ENCODE results near the gene CLEC11A. TPM values are rescaled to one million over a fixed set of nuclear protein-coding genes. Genes with fewer than 3 reads are reported as not detected.
A peak's percentile ranks its signal among the peaks of the same experiment; 100 is the strongest.

CLEC11A gene
- polyA plus RNA-seq, 2 of the 4 experiments (the other 2 are of a cell fraction): 1.5 to 6.2 TPM

DNA sequence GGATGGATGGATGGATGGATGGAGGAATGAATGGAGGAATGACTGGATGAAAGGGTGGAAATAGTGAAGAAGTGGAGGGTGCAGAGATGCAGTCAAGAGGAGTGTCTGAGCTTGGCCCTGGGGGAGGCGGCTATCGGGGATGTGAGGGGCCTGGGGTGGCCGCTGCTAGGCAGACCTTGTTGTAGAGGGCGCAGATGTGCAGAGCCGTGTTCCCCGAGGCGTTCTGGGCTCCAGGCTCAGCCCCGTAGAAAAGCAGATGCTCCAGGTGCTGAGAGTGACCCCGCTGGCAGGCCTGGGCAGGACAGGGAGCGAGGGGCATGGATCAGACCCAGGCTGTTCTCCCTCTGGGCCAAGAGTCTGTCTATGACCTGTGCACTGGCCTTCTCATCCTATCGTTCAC lies 12.0 kb upstream of the CLEC11A start:
- no peak overlapping the region for H3K27ac ChIP-seq
- ChIA-PET POLR2A (no interaction called here), CTCF (interaction anchor here (1.1 to 8.6 kb wide), 8 partner anchors 11 to 305 kb away, joined by 3 to 119 read pairs (median 4); partner anchors contain the start of genes CLEC11A and SHANK1)
- 41% methylated on average over 11 of the region's 11 CpGs for WGBS (ENCODE audit: missing lambda C conversion rate)
- FAIRE-seq: no peak
- TF ChIP-seq, protein P1, sequence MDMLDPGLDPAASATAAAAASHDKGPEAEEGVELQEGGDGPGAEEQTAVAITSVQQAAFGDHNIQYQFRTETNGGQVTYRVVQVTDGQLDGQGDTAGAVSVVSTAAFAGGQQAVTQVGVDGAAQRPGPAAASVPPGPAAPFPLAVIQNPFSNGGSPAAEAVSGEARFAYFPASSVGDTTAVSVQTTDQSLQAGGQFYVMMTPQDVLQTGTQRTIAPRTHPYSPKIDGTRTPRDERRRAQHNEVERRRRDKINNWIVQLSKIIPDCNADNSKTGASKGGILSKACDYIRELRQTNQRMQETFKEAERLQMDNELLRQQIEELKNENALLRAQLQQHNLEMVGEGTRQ (IDR thresholded peaks at IDR 0.05): no peak
- TF ChIP-seq HEYL (CRISPR knock-in tag; IDR thresholded peaks at IDR 0.05) (no peak), CEBPB (IDR thresholded peaks at IDR 0.05) (no peak), MYC (IDR thresholded peaks at IDR 0.05; ENCODE audit: borderline replicate concordance, low read length) (no peak), ESRRA (IDR thresholded peaks at IDR 0.05; ENCODE audit: borderline replicate concordance, low read length) (no peak), TFCP2L1 (CRISPR knock-in tag; IDR thresholded peaks at IDR 0.05) (no peak), RAD21 (conservative IDR thresholded peaks at IDR 0.05 in 1 of 2, IDR thresholded peaks at IDR 0.05 in 1 of 2) (no peak), KDM1A (IDR thresholded peaks at IDR 0.05; ENCODE audit: low read depth) (no peak), EHMT2 (IDR thresholded peaks at IDR 0.05; ENCODE audit: low read depth) (no peak), NR3C1 (IDR thresholded peaks at IDR 0.05) (no peak), FOSL2 (IDR thresholded peaks at IDR 0.05) (no peak), FOSL2 (CRISPR knock-in tag; IDR thresholded peaks at IDR 0.05) (no peak)
- TF ChIP-seq, protein P2, sequence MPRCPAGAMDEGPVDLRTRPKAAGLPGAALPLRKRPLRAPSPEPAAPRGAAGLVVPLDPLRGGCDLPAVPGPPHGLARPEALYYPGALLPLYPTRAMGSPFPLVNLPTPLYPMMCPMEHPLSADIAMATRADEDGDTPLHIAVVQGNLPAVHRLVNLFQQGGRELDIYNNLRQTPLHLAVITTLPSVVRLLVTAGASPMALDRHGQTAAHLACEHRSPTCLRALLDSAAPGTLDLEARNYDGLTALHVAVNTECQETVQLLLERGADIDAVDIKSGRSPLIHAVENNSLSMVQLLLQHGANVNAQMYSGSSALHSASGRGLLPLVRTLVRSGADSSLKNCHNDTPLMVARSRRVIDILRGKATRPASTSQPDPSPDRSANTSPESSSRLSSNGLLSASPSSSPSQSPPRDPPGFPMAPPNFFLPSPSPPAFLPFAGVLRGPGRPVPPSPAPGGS (IDR thresholded peaks at IDR 0.05): no peak
- TF ChIP-seq, protein P3, sequence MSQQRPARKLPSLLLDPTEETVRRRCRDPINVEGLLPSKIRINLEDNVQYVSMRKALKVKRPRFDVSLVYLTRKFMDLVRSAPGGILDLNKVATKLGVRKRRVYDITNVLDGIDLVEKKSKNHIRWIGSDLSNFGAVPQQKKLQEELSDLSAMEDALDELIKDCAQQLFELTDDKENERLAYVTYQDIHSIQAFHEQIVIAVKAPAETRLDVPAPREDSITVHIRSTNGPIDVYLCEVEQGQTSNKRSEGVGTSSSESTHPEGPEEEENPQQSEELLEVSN (IDR thresholded peaks at IDR 0.05; ENCODE audit: borderline replicate concordance, low read depth): no peak
- TF ChIP-seq, protein P4, sequence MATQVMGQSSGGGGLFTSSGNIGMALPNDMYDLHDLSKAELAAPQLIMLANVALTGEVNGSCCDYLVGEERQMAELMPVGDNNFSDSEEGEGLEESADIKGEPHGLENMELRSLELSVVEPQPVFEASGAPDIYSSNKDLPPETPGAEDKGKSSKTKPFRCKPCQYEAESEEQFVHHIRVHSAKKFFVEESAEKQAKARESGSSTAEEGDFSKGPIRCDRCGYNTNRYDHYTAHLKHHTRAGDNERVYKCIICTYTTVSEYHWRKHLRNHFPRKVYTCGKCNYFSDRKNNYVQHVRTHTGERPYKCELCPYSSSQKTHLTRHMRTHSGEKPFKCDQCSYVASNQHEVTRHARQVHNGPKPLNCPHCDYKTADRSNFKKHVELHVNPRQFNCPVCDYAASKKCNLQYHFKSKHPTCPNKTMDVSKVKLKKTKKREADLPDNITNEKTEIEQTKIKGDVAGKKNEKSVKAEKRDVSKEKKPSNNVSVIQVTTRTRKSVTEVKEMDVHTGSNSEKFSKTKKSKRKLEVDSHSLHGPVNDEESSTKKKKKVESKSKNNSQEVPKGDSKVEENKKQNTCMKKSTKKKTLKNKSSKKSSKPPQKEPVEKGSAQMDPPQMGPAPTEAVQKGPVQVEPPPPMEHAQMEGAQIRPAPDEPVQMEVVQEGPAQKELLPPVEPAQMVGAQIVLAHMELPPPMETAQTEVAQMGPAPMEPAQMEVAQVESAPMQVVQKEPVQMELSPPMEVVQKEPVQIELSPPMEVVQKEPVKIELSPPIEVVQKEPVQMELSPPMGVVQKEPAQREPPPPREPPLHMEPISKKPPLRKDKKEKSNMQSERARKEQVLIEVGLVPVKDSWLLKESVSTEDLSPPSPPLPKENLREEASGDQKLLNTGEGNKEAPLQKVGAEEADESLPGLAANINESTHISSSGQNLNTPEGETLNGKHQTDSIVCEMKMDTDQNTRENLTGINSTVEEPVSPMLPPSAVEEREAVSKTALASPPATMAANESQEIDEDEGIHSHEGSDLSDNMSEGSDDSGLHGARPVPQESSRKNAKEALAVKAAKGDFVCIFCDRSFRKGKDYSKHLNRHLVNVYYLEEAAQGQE (IDR thresholded peaks at IDR 0.05): no peak
- TF ChIP-seq, protein P5, sequence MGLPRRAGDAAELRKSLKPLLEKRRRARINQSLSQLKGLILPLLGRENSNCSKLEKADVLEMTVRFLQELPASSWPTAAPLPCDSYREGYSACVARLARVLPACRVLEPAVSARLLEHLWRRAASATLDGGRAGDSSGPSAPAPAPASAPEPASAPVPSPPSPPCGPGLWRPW (IDR thresholded peaks at IDR 0.05): no peak
- DNase-seq (ENCODE audit: low read depth in 1 of 2, low spot score in 1 of 2): no peak
- no peaks in the 10 kb centered on the region for H3K9me3 ChIP-seq
- no peak overlapping the region for H3K4me2 ChIP-seq
- peak; percentile 21 to 36; a peak in 3 of 6 replicates for ATAC-seq
- H3K4me1 ChIP-seq: no peaks in the 10 kb centered on the region
- H3K4me3 ChIP-seq: no peak overlapping the region

DNA sequence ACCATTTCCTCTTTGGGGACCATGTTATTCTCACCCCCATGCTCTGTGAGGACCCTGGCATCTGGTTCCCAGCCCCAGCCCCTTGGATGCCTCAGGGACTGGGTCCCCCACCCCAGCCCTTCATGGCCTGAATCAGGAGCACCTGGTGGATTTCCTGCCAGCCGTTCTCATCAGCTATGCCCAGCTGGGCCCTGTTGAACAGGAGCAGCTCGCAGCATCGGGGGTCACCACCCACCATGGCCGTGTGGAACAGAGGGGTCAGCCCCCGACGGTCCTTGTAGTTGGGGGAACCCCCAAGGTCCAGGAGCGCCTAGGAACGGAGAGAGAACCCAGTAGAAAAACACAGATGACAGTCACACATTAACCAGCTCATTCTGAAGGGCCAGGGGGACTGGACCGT lies 11.4 kb upstream of the CLEC11A start:
- POLR2A ChIA-PET: no interaction called here
- 3% methylated on average over 9 of the region's 9 CpGs for WGBS (ENCODE audit: missing lambda C conversion rate)
- H3K4me3 ChIP-seq: no peak overlapping the region
- H3K9me3 ChIP-seq: no peaks in the 10 kb centered on the region
- no peak overlapping the region for H3K27ac ChIP-seq
- ATAC-seq (no peak), FAIRE-seq (no peak), DNase-seq (ENCODE audit: low read depth in 1 of 2, low spot score in 1 of 2) (no peak)
- H3K4me1 ChIP-seq: no peaks in the 10 kb centered on the region
- TF ChIP-seq RNF2 (IDR thresholded peaks at IDR 0.05; ENCODE audit: borderline replicate concordance, low read depth) (no peak), ESRRA (IDR thresholded peaks at IDR 0.05; ENCODE audit: borderline replicate concordance, low read length) (no peak), RFX5 (IDR thresholded peaks at IDR 0.05) (no peak), POLR2A (IDR thresholded peaks at IDR 0.05; ENCODE audit: low read length) (no peak), ZFP36 (IDR thresholded peaks at IDR 0.05; ENCODE audit: borderline replicate concordance, partially characterized antibody) (no peak), MAFK (IDR thresholded peaks at IDR 0.05; ENCODE audit: partially characterized antibody) (no peak), NR3C1 (IDR thresholded peaks at IDR 0.05) (no peak), JUN (IDR thresholded peaks at IDR 0.05) (no peak), KDM5A (IDR thresholded peaks at IDR 0.05) (no peak), RAD21 (conservative IDR thresholded peaks at IDR 0.05 in 1 of 2, IDR thresholded peaks at IDR 0.05 in 1 of 2) (no peak), EP300 (IDR thresholded peaks at IDR 0.05) (no peak), HDAC2 (IDR thresholded peaks at IDR 0.05) (no peak), JUNB (IDR thresholded peaks at IDR 0.05) (no peak), RCOR1 (IDR thresholded peaks at IDR 0.05; ENCODE audit: low read depth, low read length) (no peak), TP53 (CRISPR knock-in tag; IDR thresholded peaks at IDR 0.05) (no peak), SMC3 (IDR thresholded peaks at IDR 0.05) (no peak)
- TF ChIP-seq, protein P6, sequence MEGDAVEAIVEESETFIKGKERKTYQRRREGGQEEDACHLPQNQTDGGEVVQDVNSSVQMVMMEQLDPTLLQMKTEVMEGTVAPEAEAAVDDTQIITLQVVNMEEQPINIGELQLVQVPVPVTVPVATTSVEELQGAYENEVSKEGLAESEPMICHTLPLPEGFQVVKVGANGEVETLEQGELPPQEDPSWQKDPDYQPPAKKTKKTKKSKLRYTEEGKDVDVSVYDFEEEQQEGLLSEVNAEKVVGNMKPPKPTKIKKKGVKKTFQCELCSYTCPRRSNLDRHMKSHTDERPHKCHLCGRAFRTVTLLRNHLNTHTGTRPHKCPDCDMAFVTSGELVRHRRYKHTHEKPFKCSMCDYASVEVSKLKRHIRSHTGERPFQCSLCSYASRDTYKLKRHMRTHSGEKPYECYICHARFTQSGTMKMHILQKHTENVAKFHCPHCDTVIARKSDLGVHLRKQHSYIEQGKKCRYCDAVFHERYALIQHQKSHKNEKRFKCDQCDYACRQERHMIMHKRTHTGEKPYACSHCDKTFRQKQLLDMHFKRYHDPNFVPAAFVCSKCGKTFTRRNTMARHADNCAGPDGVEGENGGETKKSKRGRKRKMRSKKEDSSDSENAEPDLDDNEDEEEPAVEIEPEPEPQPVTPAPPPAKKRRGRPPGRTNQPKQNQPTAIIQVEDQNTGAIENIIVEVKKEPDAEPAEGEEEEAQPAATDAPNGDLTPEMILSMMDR (IDR thresholded peaks at IDR 0.05): no peak
- CTCF ChIA-PET: interaction anchor here (1.1 to 8.6 kb wide), 7 partner anchors 9 to 304 kb away, joined by 3 to 119 read pairs (median 10); partner anchors contain the start of genes CLEC11A and SHANK1
- H3K4me2 ChIP-seq: no peak overlapping the region
